Fibroblast of upper back skin (primary cell): ENCODE measurements around the gene SEC31A.
A peak's percentile ranks its signal among the peaks of the same experiment; 100 is the strongest.
"Not testable (repeated sequence)": the region's sequence is repeated elsewhere in the genome, so short reads cannot be mapped to it uniquely, and the experiment has no call there.

Source experiments
- DNase-seq: peaks from one replicate; pipeline ENCODE4 v3.0.0-alpha.2; 2013

Gene SEC31A

GRCh38 chr4:82890901-82891706, at the start of gene SEC31A:
TSS of gene SEC31A (minus strand) at chr4:82891153. CDS start at chr4:82881936, 9,217 bp downstream.
- DNase-seq: peak; percentile 96

GRCh38 chr4:82939414-82939813, 48.5 kb upstream of the SEC31A start:
- no peak for DNase-seq

- DNase-seq: no peak
These were observed 43.5 kb upstream of the SEC31A start for GRCh38 chr4:82934441-82934840.

GRCh38 chr4:82930848-82931755, 40.1 kb upstream of the SEC31A start:
- DNase-seq: no peak

GRCh38 chr4:82921795-82922194, 30.8 kb upstream of the SEC31A start:
- no peak for DNase-seq

- no peak for DNase-seq
These were observed 28.4 kb upstream of the SEC31A start for GRCh38 chr4:82919386-82919785.

GRCh38 chr4:82918091-82918490, 27.1 kb upstream of the SEC31A start:
- no peak for DNase-seq

- DNase-seq: not testable (repeated sequence)
These were observed 23.0 kb upstream of the SEC31A start for GRCh38 chr4:82913968-82914367.

- no peak for DNase-seq
These were observed 22.4 kb upstream of the SEC31A start for GRCh38 chr4:82913305-82913704.

GRCh38 chr4:82909326-82909725, 18.4 kb upstream of the SEC31A start:
- no peak for DNase-seq

- no peak for DNase-seq
These were observed 15.5 kb upstream of the SEC31A start for GRCh38 chr4:82906469-82906868.

- peak; percentile 48 for DNase-seq
These were observed 14.3 kb upstream of the SEC31A start for GRCh38 chr4:82905205-82905604.

GRCh38 chr4:82903737-82904136, 12.8 kb upstream of the SEC31A start:
- DNase-seq: no peak

- DNase-seq: no peak
These were observed 10.3 kb upstream of the SEC31A start for GRCh38 chr4:82901183-82901718.

GRCh38 chr4:82900411-82901182, 9.6 kb upstream of the SEC31A start, which contains the start of gene THAP9:
TSS of gene THAP9 (plus strand) at chr4:82900735. CDS start at chr4:82900803, 68 bp downstream.
- peak; percentile 99 for DNase-seq

GRCh38 chr4:82900066-82900410, 9.1 kb upstream of the SEC31A start:
- no peak for DNase-seq

GRCh38 chr4:82899374-82900065, 8.6 kb upstream of the SEC31A start:
- no peak for DNase-seq

GRCh38 chr4:82898322-82899243, 7.6 kb upstream of the SEC31A start:
- peak; percentile 91 for DNase-seq

GRCh38 chr4:82896755-82897154, 5.8 kb upstream of the SEC31A start:
- no peak for DNase-seq

GRCh38 chr4:82893942-82894341, 3.0 kb upstream of the SEC31A start:
- no peak for DNase-seq

GRCh38 chr4:82892467-82892802, 1.5 kb upstream of the SEC31A start:
- no peak for DNase-seq
